Lung (tissue), 12 donors: ENCODE measurements around the gene FUNDC2. TPM values are rescaled to one million over a fixed set of nuclear protein-coding genes. Genes with fewer than 3 reads are reported as not detected.

Experiments
- ATAC-seq: fragments of 200-7000 bp; cut with Tn5 transposase; one replicate; pipeline ENCODE4 v1.9.1; 2020; ENCODE audit warnings: moderate number of reproducible peaks; ENCODE audit not compliant: insufficient read depth, low FRiP score
- DNase-seq, 3 donors: peaks; one replicate each; pipeline ENCODE4 v3.0.0-alpha.2; 2013 to 2017
- H3K27ac ChIP-seq, 2 donors: one replicate each; pipeline ENCODE4 v1.5.1; 2013; ENCODE audit warnings: mild to moderate bottlenecking in 2 of 2, moderate library complexity in 2 of 2, control low read depth in 1 of 2, inconsistent platforms in 1 of 2, low read depth in 1 of 2, low read length in 1 of 2
- H3K27me3 ChIP-seq, 3 donors: one replicate each; pipeline ENCODE4 v1.5.1; 2013; ENCODE audit warnings: low read length in 2 of 3; ENCODE audit not compliant: control insufficient read depth in 3 of 3, insufficient read depth in 3 of 3
- H3K36me3 ChIP-seq, 4 donors: one replicate each; pipeline ENCODE4 v1.5.1; 2013; ENCODE audit warnings: low read length in 4 of 4, mild to moderate bottlenecking in 1 of 4, moderate library complexity in 1 of 4; ENCODE audit not compliant: control insufficient read depth in 4 of 4, insufficient read depth in 4 of 4
- H3K4me1 ChIP-seq, 5 donors: one replicate each; pipeline ENCODE4 v1.5.1; 2013; ENCODE audit warnings: low read length in 5 of 5, mild to moderate bottlenecking in 2 of 5, moderate library complexity in 1 of 5; ENCODE audit not compliant: control insufficient read depth in 5 of 5, insufficient read depth in 5 of 5
- H3K4me3 ChIP-seq: one replicate; pipeline ENCODE4 v1.5.1; 2013; ENCODE audit warnings: mild to moderate bottlenecking, control low read depth, moderate library complexity
- H3K9ac ChIP-seq, 2 donors: one replicate each; pipeline ENCODE4 v1.5.1; 2013; ENCODE audit warnings: low read length in 2 of 2, control low read depth in 1 of 2; ENCODE audit not compliant: insufficient read depth in 1 of 2
- H3K9me3 ChIP-seq, 4 donors: one replicate each; pipeline ENCODE4 v1.5.1; 2013; ENCODE audit warnings: low read length in 3 of 4, mild to moderate bottlenecking in 1 of 4, moderate library complexity in 1 of 4; ENCODE audit not compliant: control insufficient read depth in 4 of 4, insufficient read depth in 3 of 4
- WGBS, 2 donors: extraction: QIAGEN DNeasy Blood & Tissue Kit; methylation state at CpG; one replicate each; pipeline ENCODE4 v1.1.7; 2013; 5-methylcytosine and 5-hydroxymethylcytosine counted together
- polyA plus RNA-seq, 2 donors: library from polyadenylated mRNA; stranded (reverse); fragments of 200-250 nt; gene quantifications; one replicate each; pipeline ENCODE4 v1.2.1, GENCODE V29; 2013
- total RNA-seq, 2 donors: library from RNA; depleted of rRNA in 1 of 2; stranded (reverse); fragments of >200 nt in 1 of 2; gene quantifications; one replicate each; pipeline ENCODE4 v1.2.1, GENCODE V29; 2014 to 2021
- TF ChIP-seq, protein P1 (sequence below): IDR thresholded peaks from 2 replicates; pipeline ENCODE4 v1.5.1; 2012; ENCODE audit warnings: mild to moderate bottlenecking; ENCODE audit errors: control extremely low read depth, extremely low read depth
- donor health status: control.
- donor health status: control.
- donor health status: Bipolar disorder and iron deficiency.
- donor health status: healthy.
- donor health status: DM: yes; HTN: yes; CAD: no.

The FUNDC2 gene
- total and polyA plus RNA-seq, 4 donors = 43.5 to 106 (median 86.1) TPM

DNA sequence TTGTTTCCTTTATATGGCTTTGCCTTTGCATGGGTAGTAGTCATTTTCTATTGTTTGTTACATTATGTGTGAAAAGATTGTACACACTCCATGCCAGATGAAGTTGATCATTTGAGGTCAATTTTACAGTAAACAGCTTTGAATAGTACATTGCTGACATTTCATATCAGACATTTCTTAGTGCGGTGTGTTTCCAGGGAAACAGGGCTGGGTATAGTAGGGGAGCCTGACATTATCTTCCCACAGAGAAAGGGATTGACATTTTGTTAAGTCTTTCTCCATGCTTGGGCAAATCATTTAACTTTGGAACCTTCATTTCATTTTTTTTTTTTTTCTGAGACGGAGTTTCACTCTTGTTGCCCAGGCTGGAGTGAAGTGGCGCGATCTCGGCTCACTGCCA, 5.0 kb downstream of the FUNDC2 start:
- no peak for ATAC-seq
- no peaks in the 10 kb centered on the region for H3K27me3 ChIP-seq
- H3K36me3 ChIP-seq = peaks cover 0 to 9% (median 2%) of the 10 kb centered on the region in 4 donors
- TF ChIP-seq, protein P1, sequence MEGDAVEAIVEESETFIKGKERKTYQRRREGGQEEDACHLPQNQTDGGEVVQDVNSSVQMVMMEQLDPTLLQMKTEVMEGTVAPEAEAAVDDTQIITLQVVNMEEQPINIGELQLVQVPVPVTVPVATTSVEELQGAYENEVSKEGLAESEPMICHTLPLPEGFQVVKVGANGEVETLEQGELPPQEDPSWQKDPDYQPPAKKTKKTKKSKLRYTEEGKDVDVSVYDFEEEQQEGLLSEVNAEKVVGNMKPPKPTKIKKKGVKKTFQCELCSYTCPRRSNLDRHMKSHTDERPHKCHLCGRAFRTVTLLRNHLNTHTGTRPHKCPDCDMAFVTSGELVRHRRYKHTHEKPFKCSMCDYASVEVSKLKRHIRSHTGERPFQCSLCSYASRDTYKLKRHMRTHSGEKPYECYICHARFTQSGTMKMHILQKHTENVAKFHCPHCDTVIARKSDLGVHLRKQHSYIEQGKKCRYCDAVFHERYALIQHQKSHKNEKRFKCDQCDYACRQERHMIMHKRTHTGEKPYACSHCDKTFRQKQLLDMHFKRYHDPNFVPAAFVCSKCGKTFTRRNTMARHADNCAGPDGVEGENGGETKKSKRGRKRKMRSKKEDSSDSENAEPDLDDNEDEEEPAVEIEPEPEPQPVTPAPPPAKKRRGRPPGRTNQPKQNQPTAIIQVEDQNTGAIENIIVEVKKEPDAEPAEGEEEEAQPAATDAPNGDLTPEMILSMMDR = no peak
- no peak overlapping the region for H3K4me3 ChIP-seq
- H3K9me3 ChIP-seq = peaks cover 0 to 5% (median 3%) of the 10 kb centered on the region in 4 donors
- no peak overlapping the region for H3K9ac ChIP-seq
- no peaks in the 10 kb centered on the region for H3K4me1 ChIP-seq
- H3K27ac ChIP-seq = no peak overlapping the region
- peak in 2 of 3 donors; percentile 27 to 38 for DNase-seq
- WGBS, 2 donors = 88 to 95% methylated on average over 5 of the region's 5 CpGs

DNA sequence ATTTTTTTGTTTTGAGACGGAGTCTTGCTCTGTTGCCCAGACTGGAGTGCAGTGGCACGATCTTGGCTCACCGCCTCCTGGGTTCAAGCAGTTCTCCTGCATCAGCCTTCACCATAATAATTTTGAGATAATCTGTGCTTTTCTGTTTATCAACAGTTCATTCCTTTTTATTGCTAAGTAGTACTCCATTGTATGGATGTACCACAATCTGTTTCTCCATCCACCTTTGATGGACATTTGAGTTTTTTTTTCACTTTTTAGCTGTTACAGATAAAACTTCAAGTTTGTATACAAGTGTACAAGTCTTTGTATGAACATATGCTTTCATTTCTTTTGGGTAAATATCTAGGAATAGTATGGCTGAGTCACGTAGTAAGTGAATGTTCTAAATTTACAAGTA, 9.0 kb downstream of the FUNDC2 start:
- ATAC-seq = no peak
- Histone ChIP-seq H3K27ac (no peak overlapping the region), H3K27me3 (no peaks in the 10 kb centered on the region)

DNA sequence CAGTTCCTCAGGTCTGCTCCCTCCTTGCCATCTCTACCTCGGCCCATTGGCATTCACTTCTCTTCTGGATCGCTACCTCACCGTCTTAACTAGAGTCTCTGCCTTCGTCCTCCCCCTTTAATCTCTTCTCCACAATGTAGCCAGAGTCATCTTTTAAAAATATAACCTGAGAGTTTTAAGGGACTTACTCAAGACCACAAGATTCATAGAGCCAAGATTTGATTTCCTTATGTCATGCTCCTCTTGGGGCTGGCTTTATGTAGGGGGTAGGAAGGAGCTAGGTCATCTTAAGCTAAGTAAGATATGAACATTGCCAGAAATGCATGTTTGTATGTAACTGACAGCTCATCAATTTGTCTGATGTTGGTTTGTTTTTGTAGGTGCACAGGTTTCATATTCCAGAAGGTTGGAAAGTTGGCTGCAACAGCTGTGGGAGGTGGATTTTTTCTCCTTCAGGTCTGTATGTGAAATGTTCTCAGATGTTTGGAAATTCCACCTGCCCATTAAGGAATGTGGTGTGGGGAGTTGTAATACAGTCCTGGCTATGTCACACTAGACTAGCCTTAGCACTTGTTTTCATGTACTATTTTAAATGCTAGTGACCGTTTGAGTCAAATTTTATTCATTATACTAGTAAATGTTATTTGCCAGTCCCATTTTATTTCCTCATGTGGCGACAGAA, 19.6 kb downstream of the FUNDC2 start:
- no peak overlapping the region for H3K9ac ChIP-seq
- H3K9me3 ChIP-seq = no peaks in the 10 kb centered on the region
- H3K27me3 ChIP-seq = no peaks in the 10 kb centered on the region
- ATAC-seq (no peak), DNase-seq (no peak)
- no peak overlapping the region for H3K4me3 ChIP-seq
- TF ChIP-seq, protein P1 = no peak
- peaks cover 0 to 4% (median 3%) of the 10 kb centered on the region in 4 donors for H3K36me3 ChIP-seq
- H3K4me1 ChIP-seq = peaks cover 0 to 14% (median 0%) of the 10 kb centered on the region in 5 donors
- 75 to 91% methylated on average over 6 of the region's 6 CpGs for WGBS, 2 donors
- no peak overlapping the region for H3K27ac ChIP-seq

More for the DNA sequence above, 9.0 kb downstream of the FUNDC2 start:
- Histone ChIP-seq H3K9me3 (peaks cover 0 to 3% (median 2%) of the 10 kb centered on the region in 4 donors), H3K4me1 (no peaks in the 10 kb centered on the region), H3K4me3 (no peak overlapping the region), H3K36me3 (peaks cover 0 to 9% (median 2%) of the 10 kb centered on the region in 4 donors), H3K9ac (no peak overlapping the region)
- 93 to 99% methylated on average over 4 of the region's 4 CpGs for WGBS, 2 donors
- DNase-seq = no peak
- TF ChIP-seq, protein P1 = no peak
